Sigmoid colon (tissue), 4 donors: ENCODE data around the gene STXBP4.

Source experiments
- CTCF ChIP-seq, 4 experiments: fragments of 450-650 bp in 3 of 4; fragments of 200-600 bp in 1 of 4; IDR thresholded peaks; one replicate each; pipeline ENCODE4 v1.5.1; 2016 to 2019; ENCODE audit warnings: antibody characterized with exemption in 4 of 4, mild to moderate bottlenecking in 3 of 4, moderate library complexity in 2 of 4
- EP300 ChIP-seq, 4 donors: sonication (generic); formaldehyde crosslinking; IDR thresholded peaks; one replicate each; pipeline ENCODE4 v1.6.1; 2017; ENCODE audit warnings: antibody characterized with exemption in 4 of 4
- POLR2A ChIP-seq, 2 donors: fragments of 450-650 bp; IDR thresholded peaks; one replicate each; pipeline ENCODE4 v1.6.1; 2016; ENCODE audit warnings: antibody characterized with exemption in 2 of 2, mild to moderate bottlenecking in 2 of 2, moderate library complexity in 2 of 2
- POLR2AphosphoS5 ChIP-seq, 4 donors: sonication (generic); formaldehyde crosslinking; IDR thresholded peaks; one replicate each; pipeline ENCODE4 v1.6.1; 2017; ENCODE audit warnings: antibody characterized with exemption in 4 of 4

- TF ChIP-seq POLR2A (IDR thresholded peaks at IDR 0.05): no peak
- no peak for TF ChIP-seq CTCF (IDR thresholded peaks at IDR 0.05)
- no peak for TF ChIP-seq POLR2AphosphoS5 (IDR thresholded peaks at IDR 0.05)
- TF ChIP-seq EP300 (IDR thresholded peaks at IDR 0.05): no peak
Measured at GRCh38 chr17:55210292-55210691, 241.7 kb downstream of the STXBP4 start.
